Upper lobe of right lung (tissue), 1 donor: ENCODE measurements around the gene NHSL1. TPM values are rescaled to one million over a fixed set of nuclear protein-coding genes. Genes with fewer than 3 reads are reported as not detected.

Experiments
- ATAC-seq: fragments of 200-7000 bp; cut with Tn5 transposase; one replicate; pipeline ENCODE4 v1.9.1; 2020; ENCODE audit warnings: mild to moderate bottlenecking, moderate library complexity
- DNase-seq: peaks from one replicate; pipeline ENCODE4 v3.0.0-alpha.2; 2020
- H3K27ac ChIP-seq: fragments of 200-600 bp; one replicate; pipeline ENCODE4 v1.8.0; 2022
- H3K27me3 ChIP-seq: fragments of 200-600 bp; one replicate; pipeline ENCODE4 v1.8.0; 2022; ENCODE audit warnings: mild to moderate bottlenecking
- H3K36me3 ChIP-seq: fragments of 200-600 bp; one replicate; pipeline ENCODE4 v1.8.0; 2022
- H3K4me1 ChIP-seq: fragments of 200-600 bp; one replicate; pipeline ENCODE4 v1.8.0; 2022
- H3K4me3 ChIP-seq: fragments of 200-600 bp; one replicate; pipeline ENCODE4 v1.8.0; 2022; ENCODE audit warnings: mild to moderate bottlenecking
- H3K9me3 ChIP-seq: fragments of 200-600 bp; one replicate; pipeline ENCODE4 v1.8.0; 2022
- CTCF ChIP-seq: fragments of 200-600 bp; IDR thresholded peaks from one replicate; pipeline ENCODE4 v1.8.0; 2022; ENCODE audit warnings: antibody characterized with exemption
- intact Hi-C: fragments of 100-400 bp; cut with DNase I; formaldehyde crosslinking; loops from one replicate; pipeline ENCODE4 v1.11.0; 2022
- total RNA-seq: library from RNA; stranded (reverse); fragmentation: NEBNext Ultra II Directional; extraction: Animal tissue kit (Norgen Biotek cat#: 25700); gene quantifications from one replicate; pipeline ENCODE4 v1.2.1, GENCODE V29; 2021
- donor health status: DM: no; HTN: yes; CAD: no; lungs with severe emphysema.

The NHSL1 gene
- total RNA-seq, 1 donor from 2014 or later, result 69.5 TPM

- DNase-seq, result no peak
- TF ChIP-seq CTCF, result no peak
- H3K4me1 ChIP-seq, result peaks cover 14% of the 10 kb centered on the region
- peak; percentile 78 for ATAC-seq
- intact Hi-C loops, result no loop called here
- H3K27ac ChIP-seq, result no peak overlapping the region
- H3K27me3 ChIP-seq, result no peaks in the 10 kb centered on the region
- no peaks in the 10 kb centered on the region for H3K9me3 ChIP-seq
- H3K36me3 ChIP-seq, result peaks cover 21% of the 10 kb centered on the region
- H3K4me3 ChIP-seq, result no peak overlapping the region
Measured at GRCh38 chr6:138431256-138432062, 67.8 kb downstream of the NHSL1 start.

- Histone ChIP-seq H3K27ac (no peak overlapping the region), H3K4me1 (peaks cover 14% of the 10 kb centered on the region), H3K36me3 (peaks cover 21% of the 10 kb centered on the region), H3K9me3 (no peaks in the 10 kb centered on the region), H3K27me3 (no peaks in the 10 kb centered on the region), H3K4me3 (no peak overlapping the region)
- TF ChIP-seq CTCF, result no peak
- DNase-seq (no peak), ATAC-seq (no peak)
- intact Hi-C loops, result no loop called here
Measured at GRCh38 chr6:138430361-138431145, 68.7 kb downstream of the NHSL1 start.

- intact Hi-C loops, result loop anchor here (10.0 kb wide), 2 partner anchors 85 to 335 kb away; no protein-coding TSS in a partner anchor
- H3K27ac ChIP-seq, result no peak overlapping the region
- ATAC-seq (no peak), DNase-seq (no peak)
- TF ChIP-seq CTCF, result no peak
- peaks cover 10% of the 10 kb centered on the region for H3K4me1 ChIP-seq
- no peaks in the 10 kb centered on the region for H3K9me3 ChIP-seq
- peaks cover 21% of the 10 kb centered on the region for H3K36me3 ChIP-seq
- H3K4me3 ChIP-seq, result no peak overlapping the region
- no peaks in the 10 kb centered on the region for H3K27me3 ChIP-seq
Measured at GRCh38 chr6:138429761-138430160, 69.5 kb downstream of the NHSL1 start.

- H3K27me3 ChIP-seq, result no peaks in the 10 kb centered on the region
- H3K27ac ChIP-seq, result no peak overlapping the region
- ATAC-seq (peak; percentile 29), DNase-seq (no peak)
- no peak overlapping the region for H3K4me3 ChIP-seq
- H3K9me3 ChIP-seq, result no peaks in the 10 kb centered on the region
- H3K4me1 ChIP-seq, result peaks cover 6% of the 10 kb centered on the region
- intact Hi-C loops, result loop anchor here (10.0 kb wide), 2 partner anchors 86 to 336 kb away; no protein-coding TSS in a partner anchor
- H3K36me3 ChIP-seq, result peaks cover 27% of the 10 kb centered on the region
- peak; percentile 62 for TF ChIP-seq CTCF
Measured at GRCh38 chr6:138428944-138429598, 70.2 kb downstream of the NHSL1 start.

GRCh38 chr6:138427701-138428100 is 71.6 kb downstream of the NHSL1 start:
- no peak overlapping the region for H3K27ac ChIP-seq
- DNase-seq (no peak), ATAC-seq (no peak)
- intact Hi-C loops, result loop anchor here (10.0 kb wide), 2 partner anchors 87 to 337 kb away; no protein-coding TSS in a partner anchor
- TF ChIP-seq CTCF, result no peak
- no peak overlapping the region for H3K4me3 ChIP-seq
- peaks cover 10% of the 10 kb centered on the region for H3K4me1 ChIP-seq
- H3K27me3 ChIP-seq, result no peaks in the 10 kb centered on the region
- H3K36me3 ChIP-seq, result peaks cover 26% of the 10 kb centered on the region
- H3K9me3 ChIP-seq, result no peaks in the 10 kb centered on the region
